H9 (cell line): Measurements from ENCODE around the gene TMTC1. TPM values are rescaled to one million over a fixed set of nuclear protein-coding genes. Genes with fewer than 3 reads are reported as not detected.

ENCODE experiments used
- DNase-seq: peaks from one replicate; pipeline ENCODE4 v3.0.0-alpha.2; 2017
- H2AFZ ChIP-seq: one replicate; pipeline ENCODE4 v1.6.1; 2013; ENCODE audit warnings: mild to moderate bottlenecking, low read length, control low read depth, moderate library complexity
- H2AK5ac ChIP-seq: 2 replicates; pipeline ENCODE4 v1.6.1; 2013; ENCODE audit warnings: low read length, control low read depth, mixed read lengths; ENCODE audit not compliant: insufficient read length
- H2BK120ac ChIP-seq: one replicate; pipeline ENCODE4 v1.6.1; 2013; ENCODE audit warnings: low read depth, mild to moderate bottlenecking, low read length, control low read depth, inconsistent platforms; ENCODE audit not compliant: poor library complexity, severe bottlenecking
- H2BK12ac ChIP-seq: 2 replicates; pipeline ENCODE4 v1.6.1; 2013; ENCODE audit warnings: low read length, control low read depth, mixed read lengths, low read depth; ENCODE audit not compliant: insufficient read length
- H2BK15ac ChIP-seq: 2 replicates; pipeline ENCODE4 v1.6.1; 2013; ENCODE audit warnings: low read depth, low read length, control low read depth
- H2BK20ac ChIP-seq: one replicate; pipeline ENCODE4 v1.6.1; 2013; ENCODE audit warnings: low read depth, mild to moderate bottlenecking, low read length, control low read depth, inconsistent platforms; ENCODE audit not compliant: poor library complexity, severe bottlenecking
- H2BK5ac ChIP-seq: 2 replicates; pipeline ENCODE4 v1.6.1; 2013; ENCODE audit warnings: low read length, control low read depth, mixed read lengths; ENCODE audit not compliant: insufficient read length
- H3K14ac ChIP-seq: 2 replicates; pipeline ENCODE4 v1.6.1; 2013; ENCODE audit warnings: low read length, control low read depth; ENCODE audit not compliant: insufficient read depth
- H3K18ac ChIP-seq: 2 replicates; pipeline ENCODE4 v1.6.1; 2013; ENCODE audit warnings: low read depth, mild to moderate bottlenecking, mixed read lengths, low read length, control low read depth; ENCODE audit not compliant: insufficient read length
- H3K23ac ChIP-seq: 2 replicates; pipeline ENCODE4 v1.6.1; 2013; ENCODE audit warnings: low read length, control low read depth, mixed read lengths, low read depth; ENCODE audit not compliant: insufficient read length
- H3K23me2 ChIP-seq: 2 replicates; pipeline ENCODE4 v1.6.1; 2013; ENCODE audit warnings: low read depth, mild to moderate bottlenecking, mixed read lengths, low read length, control low read depth; ENCODE audit not compliant: insufficient read length, poor library complexity, severe bottlenecking
- H3K27ac ChIP-seq: 2 replicates; pipeline ENCODE4 v1.5.1; 2013; ENCODE audit warnings: low read length, control low read depth, mixed read lengths, low read depth; ENCODE audit not compliant: insufficient read length
- H3K27me3 ChIP-seq: 2 replicates; pipeline ENCODE4 v1.6.1; 2013; ENCODE audit warnings: low read length, control low read depth, inconsistent platforms; ENCODE audit not compliant: insufficient read depth
- H3K4ac ChIP-seq: 2 replicates; pipeline ENCODE4 v1.6.1; 2013; ENCODE audit warnings: low read depth, mild to moderate bottlenecking, control low read depth, inconsistent platforms, low read length, moderate library complexity
- H3K4me1 ChIP-seq: 2 replicates; pipeline ENCODE4 v1.6.1; 2013; ENCODE audit warnings: low read length, control low read depth, inconsistent platforms; ENCODE audit not compliant: insufficient read depth
- H3K4me2 ChIP-seq: 2 replicates; pipeline ENCODE4 v1.6.1; 2013; ENCODE audit warnings: low read length, control low read depth, mixed read lengths; ENCODE audit not compliant: insufficient read length, insufficient read depth
- H3K56ac ChIP-seq: 2 replicates; pipeline ENCODE4 v1.6.1; 2013; ENCODE audit warnings: low read depth, mild to moderate bottlenecking, mixed read lengths, low read length, control low read depth; ENCODE audit not compliant: insufficient read length
- H3K79me1 ChIP-seq: 2 replicates; pipeline ENCODE4 v1.6.1; 2013; ENCODE audit warnings: low read depth, mild to moderate bottlenecking, moderate library complexity, low read length, control low read depth, inconsistent platforms; ENCODE audit not compliant: insufficient read depth, poor library complexity, severe bottlenecking
- H3K79me2 ChIP-seq: 2 replicates; pipeline ENCODE4 v1.6.1; 2013; ENCODE audit warnings: low read length, control low read depth, inconsistent platforms; ENCODE audit not compliant: insufficient read depth
- H3K9ac ChIP-seq: 2 replicates; pipeline ENCODE4 v1.6.1; 2013; ENCODE audit warnings: low read length, control low read depth, mixed read lengths; ENCODE audit not compliant: insufficient read length; ENCODE audit errors: extremely low read depth
- H3K9me3 ChIP-seq: one replicate; pipeline ENCODE4 v1.6.1; 2013; ENCODE audit warnings: low read depth, low read length, inconsistent platforms; ENCODE audit not compliant: control insufficient read depth
- H3T11ph ChIP-seq: one replicate; pipeline ENCODE4 v1.6.1; 2013; ENCODE audit warnings: mild to moderate bottlenecking, low read length, control low read depth, inconsistent platforms
- H4K20me1 ChIP-seq: one replicate; pipeline ENCODE4 v1.6.1; 2013; ENCODE audit not compliant: control insufficient read depth, insufficient read length, insufficient read depth
- H4K5ac ChIP-seq: 2 replicates; pipeline ENCODE4 v1.6.1; 2013; ENCODE audit warnings: low read depth, mild to moderate bottlenecking, mixed read lengths, low read length, control low read depth; ENCODE audit not compliant: insufficient read length
- H4K8ac ChIP-seq: replicated peaks from 2 replicates; pipeline ENCODE4 v1.6.1; 2013; ENCODE audit warnings: low read length, control low read depth, mixed read lengths, low read depth; ENCODE audit not compliant: insufficient read length
- H4K91ac ChIP-seq: 2 replicates; pipeline ENCODE4 v1.6.1; 2013; ENCODE audit warnings: low read depth, mild to moderate bottlenecking, moderate library complexity, mixed read lengths, low read length, control low read depth; ENCODE audit not compliant: insufficient read length
- H3K27ac Mint-ChIP-seq, 3 experiments: 2 replicates in 2 of 3; 3 replicates in 1 of 3; pipeline ENCODE4 v1.8.0; 2020 to 2021; ENCODE audit warnings: mixed read lengths in 3 of 3, mild to moderate bottlenecking in 1 of 3, moderate library complexity in 1 of 3
- H3K27me3 Mint-ChIP-seq: 2 replicates; pipeline ENCODE4 v1.8.0; 2021; ENCODE audit warnings: low read depth, mild to moderate bottlenecking, moderate library complexity, mixed read lengths
- H3K36me3 Mint-ChIP-seq, 3 experiments: 2 replicates in 2 of 3; 3 replicates in 1 of 3; pipeline ENCODE4 v1.8.0; 2020 to 2021; ENCODE audit warnings: low read depth in 3 of 3, mixed read lengths in 3 of 3; ENCODE audit not compliant: insufficient read depth in 1 of 3
- H3K4me1 Mint-ChIP-seq, 2 experiments: 2 replicates each; pipeline ENCODE4 v1.8.0; 2020; ENCODE audit warnings: mixed read lengths in 2 of 2
- H3K4me3 Mint-ChIP-seq, 2 experiments: 2 replicates in 1 of 2; 3 replicates in 1 of 2; pipeline ENCODE4 v1.8.0; 2020 to 2021; ENCODE audit warnings: mild to moderate bottlenecking in 2 of 2, mixed read lengths in 2 of 2, moderate library complexity in 1 of 2
- H3K9me3 Mint-ChIP-seq, 2 experiments: 2 replicates in 1 of 2; 3 replicates in 1 of 2; pipeline ENCODE4 v1.8.0; 2020; ENCODE audit warnings: mild to moderate bottlenecking in 2 of 2, mixed read lengths in 2 of 2, moderate library complexity in 1 of 2
- WGBS: extraction: QIAGEN DNeasy Blood & Tissue Kit; methylation state at CpG from one replicate; pipeline ENCODE4 v1.1.7; 2013; ENCODE audit warnings: missing lambda C conversion rate, low lambda C conversion rate, mixed read lengths; ENCODE audit not compliant: insufficient read length; ENCODE audit errors: extremely low coverage; 5-methylcytosine and 5-hydroxymethylcytosine counted together
- total RNA-seq: library from RNA; stranded (reverse); gene quantifications from 2 replicates; pipeline ENCODE4 v1.2.1, GENCODE V29; 2021
- TF ChIP-seq, protein P1 (sequence below): fragments of 200-600 bp; sonication (generic); conservative IDR thresholded peaks from 3 replicates; pipeline ENCODE4 v1.8.0; 2021; ENCODE audit warnings: antibody characterized with exemption, mild to moderate bottlenecking

The TMTC1 gene
- total RNA-seq, 1 experiment from 2014 or later, result 16.1 TPM

DNA sequence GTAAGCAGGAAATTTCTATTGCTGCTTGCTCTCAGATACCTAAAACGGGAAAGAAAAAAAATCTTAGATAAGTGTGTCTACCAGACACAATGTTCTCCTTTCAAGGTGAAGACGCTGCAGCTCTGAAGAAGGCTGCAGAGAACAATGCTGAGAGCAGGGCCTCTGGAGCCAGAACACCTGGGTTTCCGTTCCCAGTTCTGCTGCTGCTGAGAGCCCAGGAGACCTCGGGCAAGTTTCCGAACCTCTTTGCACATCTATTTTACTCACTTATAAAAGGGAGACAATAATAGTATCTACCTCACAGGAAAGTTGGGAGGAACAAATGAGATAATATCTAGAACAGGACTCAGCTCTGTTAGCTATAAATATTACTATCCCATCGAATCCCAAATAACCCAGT lies 122.9 kb downstream of the TMTC1 start:
- H3K4me1 Mint-ChIP-seq, result peaks cover 10 to 11% of the 10 kb centered on the region in 2 experiments
- Histone ChIP-seq H3K4me2 (no peak overlapping the region), H2BK5ac (no peak overlapping the region), H4K91ac (no peak overlapping the region), H3K4me1 (peaks cover 4% of the 10 kb centered on the region; the same call in 1 of the 2 replicates), H3K9me3 (no peaks in the 10 kb centered on the region), H2BK15ac (no peak overlapping the region), H2BK20ac (no peak overlapping the region), H3K27me3 (no peaks in the 10 kb centered on the region), H3K18ac (no peak overlapping the region), H3K79me2 (no peaks in the 10 kb centered on the region), H3T11ph (no peak overlapping the region), H3K79me1 (no peaks in the 10 kb centered on the region), H3K14ac (no peak overlapping the region), H2BK120ac (no peak overlapping the region), H4K20me1 (no peaks in the 10 kb centered on the region), H3K56ac (no peak overlapping the region), H4K5ac (no peak overlapping the region), H2AK5ac (no peak overlapping the region), H3K9ac (no peak overlapping the region), H4K8ac (no peak overlapping the region), H3K23ac (no peak overlapping the region), H3K27ac (no peak overlapping the region), H3K4ac (no peak overlapping the region), H2BK12ac (no peak overlapping the region), H2AFZ (no peak overlapping the region), H3K23me2 (no peaks in the 10 kb centered on the region)
- TF ChIP-seq, protein P1, sequence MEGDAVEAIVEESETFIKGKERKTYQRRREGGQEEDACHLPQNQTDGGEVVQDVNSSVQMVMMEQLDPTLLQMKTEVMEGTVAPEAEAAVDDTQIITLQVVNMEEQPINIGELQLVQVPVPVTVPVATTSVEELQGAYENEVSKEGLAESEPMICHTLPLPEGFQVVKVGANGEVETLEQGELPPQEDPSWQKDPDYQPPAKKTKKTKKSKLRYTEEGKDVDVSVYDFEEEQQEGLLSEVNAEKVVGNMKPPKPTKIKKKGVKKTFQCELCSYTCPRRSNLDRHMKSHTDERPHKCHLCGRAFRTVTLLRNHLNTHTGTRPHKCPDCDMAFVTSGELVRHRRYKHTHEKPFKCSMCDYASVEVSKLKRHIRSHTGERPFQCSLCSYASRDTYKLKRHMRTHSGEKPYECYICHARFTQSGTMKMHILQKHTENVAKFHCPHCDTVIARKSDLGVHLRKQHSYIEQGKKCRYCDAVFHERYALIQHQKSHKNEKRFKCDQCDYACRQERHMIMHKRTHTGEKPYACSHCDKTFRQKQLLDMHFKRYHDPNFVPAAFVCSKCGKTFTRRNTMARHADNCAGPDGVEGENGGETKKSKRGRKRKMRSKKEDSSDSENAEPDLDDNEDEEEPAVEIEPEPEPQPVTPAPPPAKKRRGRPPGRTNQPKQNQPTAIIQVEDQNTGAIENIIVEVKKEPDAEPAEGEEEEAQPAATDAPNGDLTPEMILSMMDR, result no peak
- no peaks in the 10 kb centered on the region; a peak in 1 of 5 replicates for H3K9me3 Mint-ChIP-seq
- DNase-seq, result no peak
- no CpG with 5 or more reads among the region's 6 CpGs for WGBS
- peaks cover 0 to 5% (median under 1%) of the 10 kb centered on the region in 3 experiments; a peak in 3 of 7 replicates for H3K36me3 Mint-ChIP-seq
- no peak overlapping the region for H3K27ac Mint-ChIP-seq
- H3K4me3 Mint-ChIP-seq, result no peak overlapping the region
- H3K27me3 Mint-ChIP-seq, result no peaks in the 10 kb centered on the region
